ENCODE data around the gene IQCF5. TPM values are rescaled to one million over a fixed set of nuclear protein-coding genes. Genes with fewer than 3 reads are reported as not detected.

IQCF5 gene
- total and polyA plus RNA-seq, 2 experiments from 2014 or later: not detected

DNA sequence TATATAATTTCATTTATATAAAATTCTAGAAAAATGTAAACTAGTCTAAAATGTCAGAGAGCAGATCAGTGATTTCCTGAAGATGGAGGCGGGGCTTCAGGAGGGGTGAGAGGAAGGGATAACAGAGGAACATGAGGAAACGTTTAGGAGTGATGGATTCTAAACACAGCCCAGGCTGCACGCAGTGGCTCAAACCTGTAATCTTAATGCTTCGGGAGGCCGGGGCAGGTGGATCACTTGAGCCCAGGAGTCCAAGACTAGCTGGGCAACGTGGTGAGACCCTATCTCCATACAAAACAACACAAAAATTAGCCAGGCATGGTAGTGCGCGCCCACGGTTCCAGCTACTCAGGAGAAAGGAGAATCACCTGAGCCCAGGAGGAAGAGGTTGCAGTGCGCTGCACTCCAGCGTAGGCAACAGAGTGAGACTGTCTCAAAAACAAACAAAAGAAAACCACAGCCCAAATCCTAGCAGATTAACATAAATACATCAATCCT is 45.7 kb upstream of the IQCF5 start:
- Histone ChIP-seq H4K20me1 (replicated peaks; ENCODE audit: insufficient read depth) (no peaks in the 10 kb centered on the region), H3K27me3 (ENCODE audit: insufficient read depth) (no peaks in the 10 kb centered on the region), H3F3A (replicated peaks; ENCODE audit: low read depth) (no peaks in the 10 kb centered on the region), H3K4me2 (no peak overlapping the region), H3K79me2 (replicated peaks; ENCODE audit: insufficient read depth) (no peaks in the 10 kb centered on the region), H2AFZ (no peak overlapping the region), H3K4me3 (no peak overlapping the region), H3K27ac (ENCODE audit: low read depth) (no peak overlapping the region), H3K36me3 (ENCODE audit: insufficient read depth) (no peaks in the 10 kb centered on the region), H3K4me1 (ENCODE audit: insufficient read depth) (no peaks in the 10 kb centered on the region), H3K9me2 (ENCODE audit: insufficient read depth) (no peaks in the 10 kb centered on the region)
- Mint-ChIP-seq H3K27ac (no peak overlapping the region), H3K9me3 (no peaks in the 10 kb centered on the region), H3K4me1 (peaks cover 3% of the 10 kb centered on the region; the same call in 2 of the 3 replicates), H3K27me3 (ENCODE audit: insufficient read depth, low read depth, poor library complexity) (no peaks in the 10 kb centered on the region), H3K36me3 (ENCODE audit: low read depth) (no peaks in the 10 kb centered on the region), H3K4me3 (no peak overlapping the region)
- no peak for TF ChIP-seq STAT1 (IDR thresholded peaks at IDR 0.05; ENCODE audit: unreplicated experiment)
- TF ChIP-seq, protein P1, sequence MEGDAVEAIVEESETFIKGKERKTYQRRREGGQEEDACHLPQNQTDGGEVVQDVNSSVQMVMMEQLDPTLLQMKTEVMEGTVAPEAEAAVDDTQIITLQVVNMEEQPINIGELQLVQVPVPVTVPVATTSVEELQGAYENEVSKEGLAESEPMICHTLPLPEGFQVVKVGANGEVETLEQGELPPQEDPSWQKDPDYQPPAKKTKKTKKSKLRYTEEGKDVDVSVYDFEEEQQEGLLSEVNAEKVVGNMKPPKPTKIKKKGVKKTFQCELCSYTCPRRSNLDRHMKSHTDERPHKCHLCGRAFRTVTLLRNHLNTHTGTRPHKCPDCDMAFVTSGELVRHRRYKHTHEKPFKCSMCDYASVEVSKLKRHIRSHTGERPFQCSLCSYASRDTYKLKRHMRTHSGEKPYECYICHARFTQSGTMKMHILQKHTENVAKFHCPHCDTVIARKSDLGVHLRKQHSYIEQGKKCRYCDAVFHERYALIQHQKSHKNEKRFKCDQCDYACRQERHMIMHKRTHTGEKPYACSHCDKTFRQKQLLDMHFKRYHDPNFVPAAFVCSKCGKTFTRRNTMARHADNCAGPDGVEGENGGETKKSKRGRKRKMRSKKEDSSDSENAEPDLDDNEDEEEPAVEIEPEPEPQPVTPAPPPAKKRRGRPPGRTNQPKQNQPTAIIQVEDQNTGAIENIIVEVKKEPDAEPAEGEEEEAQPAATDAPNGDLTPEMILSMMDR (conservative IDR thresholded peaks at IDR 0.05; ENCODE audit: low read depth in 2 of 2): no peak
- TF ChIP-seq NANOG (IDR thresholded peaks at IDR 0.05; ENCODE audit: borderline replicate concordance): no peak
- TF ChIP-seq, protein P2, sequence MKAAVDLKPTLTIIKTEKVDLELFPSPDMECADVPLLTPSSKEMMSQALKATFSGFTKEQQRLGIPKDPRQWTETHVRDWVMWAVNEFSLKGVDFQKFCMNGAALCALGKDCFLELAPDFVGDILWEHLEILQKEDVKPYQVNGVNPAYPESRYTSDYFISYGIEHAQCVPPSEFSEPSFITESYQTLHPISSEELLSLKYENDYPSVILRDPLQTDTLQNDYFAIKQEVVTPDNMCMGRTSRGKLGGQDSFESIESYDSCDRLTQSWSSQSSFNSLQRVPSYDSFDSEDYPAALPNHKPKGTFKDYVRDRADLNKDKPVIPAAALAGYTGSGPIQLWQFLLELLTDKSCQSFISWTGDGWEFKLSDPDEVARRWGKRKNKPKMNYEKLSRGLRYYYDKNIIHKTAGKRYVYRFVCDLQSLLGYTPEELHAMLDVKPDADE (IDR thresholded peaks at IDR 0.05): no peak
- TF ChIP-seq CREB1 (CRISPR knock-in tag; IDR thresholded peaks at IDR 0.05; ENCODE audit: low read depth): no peak
- TF ChIP-seq EZH2phosphoT487 (IDR thresholded peaks at IDR 0.05; ENCODE audit: unreplicated experiment): no peak
- TF ChIP-seq POLR2AphosphoS5 (IDR thresholded peaks at IDR 0.05; ENCODE audit: low read depth): no peak
- no peak for TF ChIP-seq ZNF331 (CRISPR knock-in tag; IDR thresholded peaks at IDR 0.05; ENCODE audit: low read depth)
- TF ChIP-seq, protein P3, sequence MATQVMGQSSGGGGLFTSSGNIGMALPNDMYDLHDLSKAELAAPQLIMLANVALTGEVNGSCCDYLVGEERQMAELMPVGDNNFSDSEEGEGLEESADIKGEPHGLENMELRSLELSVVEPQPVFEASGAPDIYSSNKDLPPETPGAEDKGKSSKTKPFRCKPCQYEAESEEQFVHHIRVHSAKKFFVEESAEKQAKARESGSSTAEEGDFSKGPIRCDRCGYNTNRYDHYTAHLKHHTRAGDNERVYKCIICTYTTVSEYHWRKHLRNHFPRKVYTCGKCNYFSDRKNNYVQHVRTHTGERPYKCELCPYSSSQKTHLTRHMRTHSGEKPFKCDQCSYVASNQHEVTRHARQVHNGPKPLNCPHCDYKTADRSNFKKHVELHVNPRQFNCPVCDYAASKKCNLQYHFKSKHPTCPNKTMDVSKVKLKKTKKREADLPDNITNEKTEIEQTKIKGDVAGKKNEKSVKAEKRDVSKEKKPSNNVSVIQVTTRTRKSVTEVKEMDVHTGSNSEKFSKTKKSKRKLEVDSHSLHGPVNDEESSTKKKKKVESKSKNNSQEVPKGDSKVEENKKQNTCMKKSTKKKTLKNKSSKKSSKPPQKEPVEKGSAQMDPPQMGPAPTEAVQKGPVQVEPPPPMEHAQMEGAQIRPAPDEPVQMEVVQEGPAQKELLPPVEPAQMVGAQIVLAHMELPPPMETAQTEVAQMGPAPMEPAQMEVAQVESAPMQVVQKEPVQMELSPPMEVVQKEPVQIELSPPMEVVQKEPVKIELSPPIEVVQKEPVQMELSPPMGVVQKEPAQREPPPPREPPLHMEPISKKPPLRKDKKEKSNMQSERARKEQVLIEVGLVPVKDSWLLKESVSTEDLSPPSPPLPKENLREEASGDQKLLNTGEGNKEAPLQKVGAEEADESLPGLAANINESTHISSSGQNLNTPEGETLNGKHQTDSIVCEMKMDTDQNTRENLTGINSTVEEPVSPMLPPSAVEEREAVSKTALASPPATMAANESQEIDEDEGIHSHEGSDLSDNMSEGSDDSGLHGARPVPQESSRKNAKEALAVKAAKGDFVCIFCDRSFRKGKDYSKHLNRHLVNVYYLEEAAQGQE (IDR thresholded peaks at IDR 0.05; ENCODE audit: unreplicated experiment): no peak
- TF ChIP-seq, protein P4, sequence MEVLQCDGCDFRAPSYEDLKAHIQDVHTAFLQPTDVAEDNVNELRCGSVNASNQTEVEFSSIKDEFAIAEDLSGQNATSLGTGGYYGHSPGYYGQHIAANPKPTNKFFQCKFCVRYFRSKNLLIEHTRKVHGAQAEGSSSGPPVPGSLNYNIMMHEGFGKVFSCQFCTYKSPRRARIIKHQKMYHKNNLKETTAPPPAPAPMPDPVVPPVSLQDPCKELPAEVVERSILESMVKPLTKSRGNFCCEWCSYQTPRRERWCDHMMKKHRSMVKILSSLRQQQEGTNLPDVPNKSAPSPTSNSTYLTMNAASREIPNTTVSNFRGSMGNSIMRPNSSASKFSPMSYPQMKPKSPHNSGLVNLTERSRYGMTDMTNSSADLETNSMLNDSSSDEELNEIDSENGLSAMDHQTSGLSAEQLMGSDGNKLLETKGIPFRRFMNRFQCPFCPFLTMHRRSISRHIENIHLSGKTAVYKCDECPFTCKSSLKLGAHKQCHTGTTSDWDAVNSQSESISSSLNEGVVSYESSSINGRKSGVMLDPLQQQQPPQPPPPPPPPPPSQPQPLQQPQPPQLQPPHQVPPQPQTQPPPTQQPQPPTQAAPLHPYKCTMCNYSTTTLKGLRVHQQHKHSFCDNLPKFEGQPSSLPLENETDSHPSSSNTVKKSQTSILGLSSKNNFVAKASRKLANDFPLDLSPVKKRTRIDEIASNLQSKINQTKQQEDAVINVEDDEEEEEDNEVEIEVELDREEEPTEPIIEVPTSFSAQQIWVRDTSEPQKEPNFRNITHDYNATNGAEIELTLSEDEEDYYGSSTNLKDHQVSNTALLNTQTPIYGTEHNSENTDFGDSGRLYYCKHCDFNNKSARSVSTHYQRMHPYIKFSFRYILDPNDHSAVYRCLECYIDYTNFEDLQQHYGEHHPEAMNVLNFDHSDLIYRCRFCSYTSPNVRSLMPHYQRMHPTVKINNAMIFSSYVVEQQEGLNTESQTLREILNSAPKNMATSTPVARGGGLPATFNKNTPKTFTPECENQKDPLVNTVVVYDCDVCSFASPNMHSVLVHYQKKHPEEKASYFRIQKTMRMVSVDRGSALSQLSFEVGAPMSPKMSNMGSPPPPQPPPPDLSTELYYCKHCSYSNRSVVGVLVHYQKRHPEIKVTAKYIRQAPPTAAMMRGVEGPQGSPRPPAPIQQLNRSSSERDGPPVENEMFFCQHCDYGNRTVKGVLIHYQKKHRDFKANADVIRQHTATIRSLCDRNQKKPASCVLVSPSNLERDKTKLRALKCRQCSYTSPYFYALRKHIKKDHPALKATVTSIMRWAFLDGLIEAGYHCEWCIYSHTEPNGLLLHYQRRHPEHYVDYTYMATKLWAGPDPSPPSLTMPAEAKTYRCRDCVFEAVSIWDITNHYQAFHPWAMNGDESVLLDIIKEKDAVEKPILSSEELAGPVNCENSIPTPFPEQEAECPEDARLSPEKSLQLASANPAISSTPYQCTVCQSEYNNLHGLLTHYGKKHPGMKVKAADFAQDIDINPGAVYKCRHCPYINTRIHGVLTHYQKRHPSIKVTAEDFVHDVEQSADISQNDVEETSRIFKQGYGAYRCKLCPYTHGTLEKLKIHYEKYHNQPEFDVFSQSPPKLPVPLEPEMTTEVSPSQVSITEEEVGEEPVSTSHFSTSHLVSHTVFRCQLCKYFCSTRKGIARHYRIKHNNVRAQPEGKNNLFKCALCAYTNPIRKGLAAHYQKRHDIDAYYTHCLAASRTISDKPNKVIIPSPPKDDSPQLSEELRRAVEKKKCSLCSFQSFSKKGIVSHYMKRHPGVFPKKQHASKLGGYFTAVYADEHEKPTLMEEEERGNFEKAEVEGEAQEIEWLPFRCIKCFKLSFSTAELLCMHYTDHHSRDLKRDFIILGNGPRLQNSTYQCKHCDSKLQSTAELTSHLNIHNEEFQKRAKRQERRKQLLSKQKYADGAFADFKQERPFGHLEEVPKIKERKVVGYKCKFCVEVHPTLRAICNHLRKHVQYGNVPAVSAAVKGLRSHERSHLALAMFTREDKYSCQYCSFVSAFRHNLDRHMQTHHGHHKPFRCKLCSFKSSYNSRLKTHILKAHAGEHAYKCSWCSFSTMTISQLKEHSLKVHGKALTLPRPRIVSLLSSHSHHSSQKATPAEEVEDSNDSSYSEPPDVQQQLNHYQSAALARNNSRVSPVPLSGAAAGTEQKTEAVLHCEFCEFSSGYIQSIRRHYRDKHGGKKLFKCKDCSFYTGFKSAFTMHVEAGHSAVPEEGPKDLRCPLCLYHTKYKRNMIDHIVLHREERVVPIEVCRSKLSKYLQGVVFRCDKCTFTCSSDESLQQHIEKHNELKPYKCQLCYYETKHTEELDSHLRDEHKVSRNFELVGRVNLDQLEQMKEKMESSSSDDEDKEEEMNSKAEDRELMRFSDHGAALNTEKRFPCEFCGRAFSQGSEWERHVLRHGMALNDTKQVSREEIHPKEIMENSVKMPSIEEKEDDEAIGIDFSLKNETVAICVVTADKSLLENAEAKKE (CRISPR knock-in tag; IDR thresholded peaks at IDR 0.05): no peak
- TF ChIP-seq JUNB (IDR thresholded peaks at IDR 0.05; ENCODE audit: unreplicated experiment): no peak
- TF ChIP-seq ZNF114 (CRISPR knock-in tag; IDR thresholded peaks at IDR 0.05): no peak
- no peak for TF ChIP-seq EZH2 (IDR thresholded peaks at IDR 0.05; ENCODE audit: low read depth, unreplicated experiment)
- DNase-seq (ENCODE audit: low spot score) (no peak), ATAC-seq (no peak)

All from GM23338 (cell line).